ENCODE measurements around the gene PCNT.

PCNT gene

GRCh38 chr21:46347203-46347550 lies 23.2 kb downstream of the PCNT start:
- H3K4me3 ChIP-seq (ENCODE audit: low read depth, low read length): no peak overlapping the region
- TF ChIP-seq CTCF (IDR thresholded peaks at IDR 0.05; ENCODE audit: borderline replicate concordance, insufficient read depth, low read depth, low read length): no peak

GRCh38 chr21:46347791-46348381 lies 23.9 kb downstream of the PCNT start:
- H3K4me3 ChIP-seq (ENCODE audit: low read depth, low read length): no peak overlapping the region
- no peak for TF ChIP-seq CTCF (IDR thresholded peaks at IDR 0.05; ENCODE audit: borderline replicate concordance, insufficient read depth, low read depth, low read length)

GRCh38 chr21:46349134-46349760 lies 25.3 kb downstream of the PCNT start:
- no peak overlapping the region for H3K4me3 ChIP-seq (ENCODE audit: low read depth, low read length)
- no peak for TF ChIP-seq CTCF (IDR thresholded peaks at IDR 0.05; ENCODE audit: borderline replicate concordance, insufficient read depth, low read depth, low read length)

GRCh38 chr21:46350571-46350970 lies 26.6 kb downstream of the PCNT start:
- no peak overlapping the region for H3K4me3 ChIP-seq (ENCODE audit: low read depth, low read length)
- TF ChIP-seq CTCF (IDR thresholded peaks at IDR 0.05; ENCODE audit: borderline replicate concordance, insufficient read depth, low read depth, low read length): no peak

GRCh38 chr21:46350981-46351380 lies 27.0 kb downstream of the PCNT start:
- H3K4me3 ChIP-seq (ENCODE audit: low read depth, low read length): no peak overlapping the region
- TF ChIP-seq CTCF (IDR thresholded peaks at IDR 0.05; ENCODE audit: borderline replicate concordance, insufficient read depth, low read depth, low read length): no peak

- H3K4me3 ChIP-seq (ENCODE audit: low read depth, low read length): no peak overlapping the region
- no peak for TF ChIP-seq CTCF (IDR thresholded peaks at IDR 0.05; ENCODE audit: borderline replicate concordance, insufficient read depth, low read depth, low read length)
Observed at GRCh38 chr21:46351476-46352163, 27.7 kb downstream of the PCNT start.

- no peak overlapping the region for H3K4me3 ChIP-seq (ENCODE audit: low read depth, low read length)
- TF ChIP-seq CTCF (IDR thresholded peaks at IDR 0.05; ENCODE audit: borderline replicate concordance, insufficient read depth, low read depth, low read length): no peak
Observed at GRCh38 chr21:46352164-46352515, 28.2 kb downstream of the PCNT start.

All from GM12875 (cell line).